Fibroblast of lung (primary cell): ENCODE results near the gene CCM2L. TPM values are rescaled to one million over a fixed set of nuclear protein-coding genes. Genes with fewer than 3 reads are reported as not detected.

Experiments used
- DNase-seq, 2 donors: peaks; one replicate each; pipeline versions ENCODE4 v3.0.0 to v3.0.0-alpha.2; 2010; ENCODE audit warnings: low read depth in 2 of 2
- H2AFZ ChIP-seq: 2 replicates; pipeline ENCODE4 v1.5.1; 2012; ENCODE audit warnings: low read length, control low read depth, inconsistent platforms
- H3K27ac ChIP-seq: 2 replicates; pipeline ENCODE4 v1.5.1; 2011; ENCODE audit warnings: low read length, control low read depth; ENCODE audit not compliant: insufficient read depth
- H3K27me3 ChIP-seq: 2 replicates; pipeline ENCODE4 v1.5.1; 2011; ENCODE audit warnings: mild to moderate bottlenecking, low read length; ENCODE audit not compliant: control insufficient read depth, insufficient read depth
- H3K36me3 ChIP-seq: 2 replicates; pipeline ENCODE4 v1.5.1; 2011; ENCODE audit warnings: low read length; ENCODE audit not compliant: control insufficient read depth, insufficient read depth
- H3K4me1 ChIP-seq: 2 replicates; pipeline ENCODE4 v1.5.1; 2011; ENCODE audit warnings: low read length; ENCODE audit not compliant: control insufficient read depth, insufficient read depth; ENCODE audit errors: extremely low read depth
- H3K4me2 ChIP-seq: 2 replicates; pipeline ENCODE4 v1.5.1; 2011; ENCODE audit warnings: low read length, control low read depth; ENCODE audit not compliant: insufficient read depth; ENCODE audit errors: extremely low read depth
- H3K4me3 ChIP-seq, 4 experiments: fragments of 200-600 bp in 1 of 4; sonication (generic) in 1 of 4; replicated peaks in 1 of 4; 2 replicates each; pipeline ENCODE4 v1.5.1; 2011 to 2016; ENCODE audit warnings: low read length in 4 of 4, low read depth in 3 of 4, mild to moderate bottlenecking in 3 of 4, control low read depth in 2 of 4, inconsistent platforms in 1 of 4, mixed read lengths in 1 of 4; ENCODE audit not compliant: insufficient read depth in 1 of 4; ENCODE audit errors: control extremely low read depth in 1 of 4
- H3K79me2 ChIP-seq: 2 replicates; pipeline ENCODE4 v1.5.1; 2012; ENCODE audit warnings: mild to moderate bottlenecking, low read length, inconsistent platforms; ENCODE audit not compliant: control insufficient read depth, insufficient read depth
- H3K9ac ChIP-seq: 2 replicates; pipeline ENCODE4 v1.5.1; 2011; ENCODE audit warnings: mild to moderate bottlenecking, low read length, control low read depth; ENCODE audit not compliant: insufficient read depth
- H3K9me3 ChIP-seq: 2 replicates; pipeline ENCODE4 v1.5.1; 2012; ENCODE audit warnings: low read depth, low read length; ENCODE audit not compliant: control insufficient read depth, insufficient read depth
- H4K20me1 ChIP-seq: 2 replicates; pipeline ENCODE4 v1.5.1; 2011; ENCODE audit warnings: low read length; ENCODE audit not compliant: control insufficient read depth, insufficient read depth; ENCODE audit errors: extremely low read depth
- EZH2 ChIP-seq: IDR thresholded peaks from 2 replicates; pipeline ENCODE4 v1.5.1; 2012; ENCODE audit warnings: low read length, control low read depth, mild to moderate bottlenecking; ENCODE audit errors: missing control alignments
- polyA plus RNA-seq, 2 donors: library from polyadenylated mRNA; depleted of rRNA in 1 of 2; stranded (reverse) in 1 of 2; unstranded in 1 of 2; fragments of >200 nt; gene quantifications; 2 replicates each; pipeline ENCODE4 v1.2.1, GENCODE V29; 2011 to 2012; ENCODE audit warnings: missing spikeins in 1 of 2
- total RNA-seq: library from RNA; depleted of rRNA; stranded (reverse); fragments of >200 nt; gene quantifications from 2 replicates; pipeline ENCODE4 v1.2.1, GENCODE V29; 2014
- TF ChIP-seq, protein P1 (sequence below), 2 donors: IDR thresholded peaks in 1 of 2; conservative IDR thresholded peaks in 1 of 2; 1 replicate in 1 of 2; 2 replicates in 1 of 2; pipeline ENCODE4 v1.5.1; 2011 to 2012; ENCODE audit warnings: low read length in 2 of 2, control low read depth in 1 of 2, inconsistent platforms in 1 of 2, low read depth in 1 of 2, mild to moderate bottlenecking in 1 of 2

The CCM2L gene
- total and polyA plus RNA-seq, 2 donors (not counting 1 experiment from before 2014, with no cell fraction given), result not detected

- Histone ChIP-seq H3K27me3 (peaks cover 13% of the 10 kb centered on the region), H3K4me3 (no peak overlapping the region), H3K27ac (no peak overlapping the region), H3K9me3 (no peaks in the 10 kb centered on the region), H3K4me1 (no peaks in the 10 kb centered on the region), H4K20me1 (no peaks in the 10 kb centered on the region), H3K9ac (no peak overlapping the region), H3K36me3 (no peaks in the 10 kb centered on the region), H3K4me2 (no peak overlapping the region), H2AFZ (no peak overlapping the region), H3K79me2 (no peaks in the 10 kb centered on the region)
- no peak for DNase-seq
- no peak for TF ChIP-seq EZH2
- TF ChIP-seq, protein P1, sequence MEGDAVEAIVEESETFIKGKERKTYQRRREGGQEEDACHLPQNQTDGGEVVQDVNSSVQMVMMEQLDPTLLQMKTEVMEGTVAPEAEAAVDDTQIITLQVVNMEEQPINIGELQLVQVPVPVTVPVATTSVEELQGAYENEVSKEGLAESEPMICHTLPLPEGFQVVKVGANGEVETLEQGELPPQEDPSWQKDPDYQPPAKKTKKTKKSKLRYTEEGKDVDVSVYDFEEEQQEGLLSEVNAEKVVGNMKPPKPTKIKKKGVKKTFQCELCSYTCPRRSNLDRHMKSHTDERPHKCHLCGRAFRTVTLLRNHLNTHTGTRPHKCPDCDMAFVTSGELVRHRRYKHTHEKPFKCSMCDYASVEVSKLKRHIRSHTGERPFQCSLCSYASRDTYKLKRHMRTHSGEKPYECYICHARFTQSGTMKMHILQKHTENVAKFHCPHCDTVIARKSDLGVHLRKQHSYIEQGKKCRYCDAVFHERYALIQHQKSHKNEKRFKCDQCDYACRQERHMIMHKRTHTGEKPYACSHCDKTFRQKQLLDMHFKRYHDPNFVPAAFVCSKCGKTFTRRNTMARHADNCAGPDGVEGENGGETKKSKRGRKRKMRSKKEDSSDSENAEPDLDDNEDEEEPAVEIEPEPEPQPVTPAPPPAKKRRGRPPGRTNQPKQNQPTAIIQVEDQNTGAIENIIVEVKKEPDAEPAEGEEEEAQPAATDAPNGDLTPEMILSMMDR (conservative IDR thresholded peaks at IDR 0.05 in 1 of 2, IDR thresholded peaks at IDR 0.05 in 1 of 2; ENCODE audit: low read depth in 1 of 2, low read length in 2 of 2), result no peak
Measured at GRCh38 chr20:31992086-31992485, 18.2 kb upstream of the CCM2L start.

DNA sequence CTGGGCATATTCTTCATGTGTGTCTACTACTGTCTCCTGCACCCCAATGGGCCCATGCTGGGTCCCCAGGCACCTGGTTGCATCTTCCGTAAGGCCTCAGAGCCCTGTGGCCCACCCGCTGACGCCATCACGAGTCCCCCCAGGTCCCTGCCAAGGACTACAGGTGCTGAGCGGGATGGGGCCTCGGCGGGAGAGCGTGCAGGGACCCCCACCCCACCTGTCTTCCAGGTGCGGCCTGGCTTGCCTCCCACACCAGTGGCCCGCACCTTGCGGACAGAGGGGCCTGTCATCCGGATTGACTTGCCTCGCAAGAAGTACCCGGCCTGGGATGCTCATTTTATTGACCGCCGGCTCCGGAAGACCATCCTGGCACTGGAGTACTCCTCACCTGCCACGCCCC lies 13.2 kb upstream of the CCM2L start:
- peaks cover 13% of the 10 kb centered on the region for H3K27me3 ChIP-seq
- no peaks in the 10 kb centered on the region for H3K9me3 ChIP-seq
- no peak overlapping the region for H3K27ac ChIP-seq
- no peaks in the 10 kb centered on the region for H3K36me3 ChIP-seq
- no peaks in the 10 kb centered on the region for H3K79me2 ChIP-seq
- TF ChIP-seq, protein P1 (conservative IDR thresholded peaks at IDR 0.05 in 1 of 2, IDR thresholded peaks at IDR 0.05 in 1 of 2; ENCODE audit: low read depth in 1 of 2, low read length in 2 of 2), result no peak
- TF ChIP-seq EZH2, result no peak
- H3K4me3 ChIP-seq, result no peak overlapping the region
- H3K9ac ChIP-seq, result no peak overlapping the region
- H4K20me1 ChIP-seq, result no peaks in the 10 kb centered on the region
- no peak overlapping the region for H2AFZ ChIP-seq
- H3K4me2 ChIP-seq, result no peak overlapping the region
- no peak for DNase-seq
- no peaks in the 10 kb centered on the region for H3K4me1 ChIP-seq

- Histone ChIP-seq H2AFZ (no peak overlapping the region), H3K4me2 (no peak overlapping the region), H3K4me1 (no peaks in the 10 kb centered on the region), H4K20me1 (no peaks in the 10 kb centered on the region), H3K4me3 (no peak overlapping the region), H3K27ac (no peak overlapping the region), H3K79me2 (no peaks in the 10 kb centered on the region), H3K9ac (no peak overlapping the region), H3K27me3 (peaks cover 14% of the 10 kb centered on the region), H3K9me3 (no peaks in the 10 kb centered on the region), H3K36me3 (no peaks in the 10 kb centered on the region)
- DNase-seq, result no peak
- TF ChIP-seq, protein P1 (conservative IDR thresholded peaks at IDR 0.05 in 1 of 2, IDR thresholded peaks at IDR 0.05 in 1 of 2; ENCODE audit: low read depth in 1 of 2, low read length in 2 of 2), result no peak
- no peak for TF ChIP-seq EZH2
Measured at GRCh38 chr20:31998246-31998645, 12.0 kb upstream of the CCM2L start.
